ENCODE measurements around the gene KHK.

Gene KHK

DNA sequence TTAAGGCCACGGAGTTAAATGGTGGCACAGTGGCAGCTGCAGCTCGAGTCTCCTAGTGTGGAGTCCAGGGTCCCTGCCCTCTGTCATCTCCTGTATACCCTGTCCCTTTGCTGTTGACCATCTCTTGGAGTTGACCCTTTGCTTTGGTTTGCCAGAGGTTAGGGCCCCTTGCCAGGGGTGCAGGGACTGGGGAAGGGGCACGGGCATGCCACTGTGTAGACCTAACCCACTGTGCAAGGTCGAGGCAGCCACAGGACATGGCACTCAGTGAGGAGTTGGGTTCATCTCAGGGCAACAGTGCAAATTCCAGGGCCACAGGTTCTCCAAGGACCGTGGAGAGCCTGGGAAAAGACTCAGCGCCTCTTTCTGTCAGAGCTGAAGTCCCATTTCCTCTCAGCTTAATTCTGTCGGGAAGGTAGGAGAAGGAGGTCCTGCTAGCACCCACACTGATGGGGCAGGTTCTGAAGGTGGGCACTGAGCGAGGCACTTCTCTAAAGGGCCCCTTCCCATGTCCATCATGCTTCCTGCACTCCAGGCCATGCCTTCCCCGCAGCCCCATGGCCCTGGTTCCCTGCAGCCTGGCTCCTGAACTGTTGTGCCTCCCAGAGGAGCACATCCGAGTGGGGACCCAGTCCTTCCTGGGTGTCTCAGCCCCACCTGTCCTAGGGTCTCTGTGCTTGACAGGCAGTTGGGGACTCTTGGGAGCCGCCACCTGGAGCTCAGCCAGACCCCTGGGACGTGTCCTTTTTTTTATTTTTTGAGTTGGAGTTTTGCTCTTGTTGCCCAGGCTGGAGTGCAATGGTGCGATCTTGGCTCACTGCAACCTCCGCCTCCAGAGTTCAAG lies 2.8 kb downstream of the KHK start:
- Histone ChIP-seq H3K36me3 (replicated peaks) (no peaks in the 10 kb centered on the region; the same call in 1 of the 2 replicates), H3K4me1 (peaks cover 12% of the 10 kb centered on the region), H3K4me3 (no peak overlapping the region), H3K9me3 (no peaks in the 10 kb centered on the region), H3K27me3 (ENCODE audit: low read depth) (no peaks in the 10 kb centered on the region)
- in situ Hi-C loops (cut with MboI; ENCODE audit: low sequenced_read_pairs): no loop called here
- DNase-seq (ENCODE audit: low spot score in 2 of 2): no peak

DNA sequence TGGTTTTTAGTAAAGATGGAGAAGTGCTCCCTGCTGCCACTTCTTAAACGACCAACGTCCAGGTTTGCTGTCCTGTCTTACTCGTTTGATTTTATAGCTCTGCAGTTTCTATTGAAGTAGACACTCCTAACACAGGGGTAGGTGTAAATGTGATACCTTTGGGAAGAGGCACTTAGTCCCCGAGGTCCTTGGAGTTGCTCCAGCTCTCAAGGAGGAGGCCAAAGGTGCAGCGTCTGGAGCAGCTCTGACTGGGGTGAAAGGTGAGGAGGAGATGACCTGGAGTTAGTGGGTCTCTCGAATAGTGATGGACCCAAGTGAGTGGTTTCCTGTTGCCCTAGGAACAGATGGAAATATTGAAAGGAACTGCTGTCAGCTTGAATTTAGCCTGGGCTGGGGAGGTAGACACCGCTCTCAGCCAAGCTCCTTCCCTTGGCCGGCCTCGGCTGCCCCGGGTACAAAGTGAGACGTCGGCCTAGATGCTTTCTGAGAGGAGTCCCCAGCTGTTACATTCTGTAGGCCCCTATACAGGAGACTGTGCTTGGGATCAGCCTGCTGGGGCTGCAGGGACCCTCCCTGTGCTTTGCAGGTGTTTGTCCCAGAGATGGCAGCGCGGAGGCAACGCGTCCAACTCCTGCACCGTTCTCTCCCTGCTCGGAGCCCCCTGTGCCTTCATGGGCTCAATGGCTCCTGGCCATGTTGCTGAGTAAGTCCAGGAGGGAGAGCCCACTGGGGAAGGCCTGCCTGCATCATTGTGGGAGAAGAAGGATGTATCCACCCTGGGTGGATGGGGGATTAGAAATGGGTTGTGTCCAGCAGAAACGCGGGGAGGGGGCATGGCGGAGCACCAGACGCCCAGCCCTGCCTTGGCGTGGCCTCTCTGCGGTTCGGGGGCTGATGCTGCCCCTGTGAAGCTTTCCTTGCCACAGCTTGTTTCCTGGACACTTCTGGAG lies 5.4 kb downstream of the KHK start:
- Histone ChIP-seq H3K4me3 (no peak overlapping the region), H3K36me3 (replicated peaks) (no peaks in the 10 kb centered on the region; the same call in 1 of the 2 replicates), H3K9me3 (no peaks in the 10 kb centered on the region), H3K4me1 (peaks cover 14% of the 10 kb centered on the region), H3K27me3 (ENCODE audit: low read depth) (no peaks in the 10 kb centered on the region)
- in situ Hi-C loops (cut with MboI; ENCODE audit: low sequenced_read_pairs): no loop called here
- no peak for DNase-seq (ENCODE audit: low spot score in 2 of 2)

DNA sequence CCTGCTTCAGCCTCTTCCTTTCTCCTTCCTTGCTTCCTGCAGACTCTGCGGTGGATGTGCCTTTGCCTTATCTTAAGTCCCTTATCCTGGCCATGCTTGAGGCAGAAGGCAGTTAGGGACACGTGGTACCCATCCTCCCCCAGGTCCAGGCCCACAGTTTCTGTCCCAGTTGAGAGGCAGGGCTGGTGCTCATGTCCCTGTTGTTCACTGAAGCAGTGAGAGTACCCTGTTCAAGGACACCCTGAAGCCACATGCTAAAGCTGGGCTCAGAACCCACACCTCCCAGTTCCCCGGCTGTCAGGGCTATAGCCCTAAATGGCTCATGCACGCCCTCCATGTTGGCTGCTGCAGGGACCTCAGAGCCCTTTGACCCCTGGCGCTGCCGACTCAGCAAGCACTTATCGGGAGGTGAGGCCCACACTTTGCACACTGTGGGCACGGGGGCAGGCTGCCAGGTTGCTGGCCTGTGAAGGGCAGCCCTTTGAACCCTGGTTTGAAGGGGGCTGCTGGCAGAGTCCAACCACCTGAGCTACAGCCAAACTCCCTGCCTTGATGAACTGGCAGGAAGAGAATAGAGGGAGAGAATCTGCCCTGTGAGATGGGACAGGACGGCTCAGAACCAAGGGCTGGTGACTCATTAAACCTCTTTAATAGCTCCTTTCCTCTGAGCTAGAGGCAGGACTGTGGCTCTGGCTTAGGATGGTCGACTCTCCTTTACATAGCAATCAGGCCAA lies 6.3 kb downstream of the KHK start:
- Histone ChIP-seq H3K4me1 (peaks cover 7% of the 10 kb centered on the region), H3K9me3 (no peaks in the 10 kb centered on the region), H3K27me3 (ENCODE audit: low read depth) (no peaks in the 10 kb centered on the region), H3K36me3 (replicated peaks) (no peaks in the 10 kb centered on the region), H3K4me3 (no peak overlapping the region)
- DNase-seq (ENCODE audit: low spot score in 2 of 2): no peak
- in situ Hi-C loops (cut with MboI; ENCODE audit: low sequenced_read_pairs): no loop called here

DNA sequence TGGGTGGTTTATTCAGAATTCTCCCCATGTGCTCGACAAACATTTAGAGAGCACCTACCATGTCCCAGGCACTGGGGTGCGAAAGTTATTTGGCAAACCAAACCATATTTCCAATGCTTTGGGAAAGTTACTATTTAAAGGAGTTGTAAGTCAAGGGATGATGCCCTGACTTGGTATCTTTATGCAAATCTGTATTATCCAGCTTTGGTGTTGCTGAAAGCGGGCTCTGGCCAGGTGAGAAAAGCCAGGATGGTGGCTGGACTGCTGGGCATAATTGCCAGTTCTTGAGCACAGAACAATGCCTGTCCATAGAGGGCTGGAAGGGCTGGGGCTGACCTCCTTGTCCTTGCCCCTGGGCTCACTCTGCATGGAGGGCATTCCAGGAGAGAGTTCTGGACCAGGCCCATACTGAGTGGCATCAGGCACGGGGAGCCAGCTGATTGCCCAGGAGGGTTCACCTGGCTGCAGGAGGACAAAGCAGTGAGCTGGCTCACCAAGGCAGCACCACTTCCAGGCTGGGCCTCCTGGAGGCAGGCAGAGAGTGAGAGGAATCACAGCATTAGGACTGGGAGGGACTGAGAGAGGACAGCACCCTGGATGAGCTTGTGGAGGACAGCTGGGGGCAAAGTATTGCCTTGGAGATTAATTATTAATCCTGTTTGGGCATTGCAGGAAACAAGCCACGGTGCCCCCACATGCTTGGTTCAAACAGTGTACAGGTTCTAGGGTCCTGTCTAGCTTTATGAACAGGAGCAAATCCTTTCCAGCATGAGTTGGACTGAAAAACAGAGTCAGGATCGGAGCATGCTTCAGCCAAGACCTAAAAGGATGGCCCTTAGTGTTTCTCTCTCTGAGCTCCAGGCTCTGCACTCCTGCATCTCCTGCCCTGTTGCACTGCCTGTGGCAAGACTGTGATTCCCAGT lies 7.1 kb downstream of the KHK start:
- no peak for DNase-seq (ENCODE audit: low spot score in 2 of 2)

DNA sequence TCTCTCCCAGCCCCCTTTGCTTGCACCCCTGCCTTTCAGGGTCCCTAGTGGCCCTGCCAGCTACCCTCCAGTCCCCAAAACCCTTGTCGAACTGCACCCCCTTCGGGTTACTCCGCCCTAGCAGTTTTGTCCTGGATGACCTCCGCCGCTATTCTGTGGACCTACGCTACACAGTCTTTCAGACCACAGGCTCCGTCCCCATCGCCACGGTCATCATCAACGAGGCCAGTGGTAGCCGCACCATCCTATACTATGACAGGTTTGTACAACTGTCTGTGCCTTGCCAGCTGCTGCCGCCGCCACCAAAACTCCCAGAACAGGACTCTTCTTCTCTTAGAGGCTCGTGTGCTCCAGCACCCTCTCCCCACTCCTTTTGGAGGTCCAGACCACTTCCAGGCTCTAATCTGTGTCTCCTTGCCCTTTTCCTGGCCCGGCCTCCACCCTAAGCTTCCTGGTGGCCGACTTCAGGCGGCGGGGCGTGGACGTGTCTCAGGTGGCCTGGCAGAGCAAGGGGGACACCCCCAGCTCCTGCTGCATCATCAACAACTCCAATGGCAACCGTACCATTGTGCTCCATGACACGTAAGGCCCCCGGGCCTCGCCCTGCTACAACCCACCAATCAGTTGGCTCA lies 7.9 kb downstream of the KHK start:
- H3K27me3 ChIP-seq (ENCODE audit: low read depth): no peaks in the 10 kb centered on the region
- in situ Hi-C loops (cut with MboI; ENCODE audit: low sequenced_read_pairs): no loop called here
- no peaks in the 10 kb centered on the region for H3K36me3 ChIP-seq (replicated peaks)
- 0 out of 2 replicates have a peak, but pooled peaks cover 2% of the 10 kb centered on the region for H3K4me1 ChIP-seq
- H3K4me3 ChIP-seq: no peak overlapping the region
- H3K9me3 ChIP-seq: no peaks in the 10 kb centered on the region
- DNase-seq (ENCODE audit: low spot score in 2 of 2): no peak

More for the DNA sequence above, 7.1 kb downstream of the KHK start:
- Histone ChIP-seq H3K4me1 (0 out of 2 replicates have a peak, but pooled peaks cover 2% of the 10 kb centered on the region), H3K9me3 (no peaks in the 10 kb centered on the region), H3K27me3 (ENCODE audit: low read depth) (no peaks in the 10 kb centered on the region), H3K4me3 (no peak overlapping the region), H3K36me3 (replicated peaks) (no peaks in the 10 kb centered on the region)
- in situ Hi-C loops (cut with MboI; ENCODE audit: low sequenced_read_pairs): no loop called here

DNA sequence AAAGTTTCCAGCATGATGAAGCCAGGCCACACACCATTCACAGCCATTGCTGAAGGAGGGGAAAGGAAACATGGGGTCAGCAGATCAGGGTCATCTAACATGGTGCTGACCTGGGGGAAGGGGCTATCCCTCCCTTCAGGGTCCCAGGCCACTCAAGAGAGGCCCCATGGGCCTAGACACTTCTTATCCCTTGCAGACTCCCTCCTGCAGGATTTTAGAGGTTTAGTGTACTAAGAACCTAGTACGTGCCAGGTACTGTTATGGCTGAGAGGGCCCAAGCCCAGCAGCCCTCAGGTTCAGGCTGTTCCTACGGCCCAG lies 8.8 kb downstream of the KHK start:
- H3K4me1 ChIP-seq: 0 out of 2 replicates have a peak, but pooled peaks cover 2% of the 10 kb centered on the region
- no peaks in the 10 kb centered on the region for H3K27me3 ChIP-seq (ENCODE audit: low read depth)
- H3K9me3 ChIP-seq: no peaks in the 10 kb centered on the region
- in situ Hi-C loops (cut with MboI; ENCODE audit: low sequenced_read_pairs): no loop called here
- DNase-seq (ENCODE audit: low spot score in 2 of 2): no peak
- H3K4me3 ChIP-seq: no peak overlapping the region
- H3K36me3 ChIP-seq (replicated peaks): peaks cover 3% of the 10 kb centered on the region; the same call in 1 of the 2 replicates

DNA sequence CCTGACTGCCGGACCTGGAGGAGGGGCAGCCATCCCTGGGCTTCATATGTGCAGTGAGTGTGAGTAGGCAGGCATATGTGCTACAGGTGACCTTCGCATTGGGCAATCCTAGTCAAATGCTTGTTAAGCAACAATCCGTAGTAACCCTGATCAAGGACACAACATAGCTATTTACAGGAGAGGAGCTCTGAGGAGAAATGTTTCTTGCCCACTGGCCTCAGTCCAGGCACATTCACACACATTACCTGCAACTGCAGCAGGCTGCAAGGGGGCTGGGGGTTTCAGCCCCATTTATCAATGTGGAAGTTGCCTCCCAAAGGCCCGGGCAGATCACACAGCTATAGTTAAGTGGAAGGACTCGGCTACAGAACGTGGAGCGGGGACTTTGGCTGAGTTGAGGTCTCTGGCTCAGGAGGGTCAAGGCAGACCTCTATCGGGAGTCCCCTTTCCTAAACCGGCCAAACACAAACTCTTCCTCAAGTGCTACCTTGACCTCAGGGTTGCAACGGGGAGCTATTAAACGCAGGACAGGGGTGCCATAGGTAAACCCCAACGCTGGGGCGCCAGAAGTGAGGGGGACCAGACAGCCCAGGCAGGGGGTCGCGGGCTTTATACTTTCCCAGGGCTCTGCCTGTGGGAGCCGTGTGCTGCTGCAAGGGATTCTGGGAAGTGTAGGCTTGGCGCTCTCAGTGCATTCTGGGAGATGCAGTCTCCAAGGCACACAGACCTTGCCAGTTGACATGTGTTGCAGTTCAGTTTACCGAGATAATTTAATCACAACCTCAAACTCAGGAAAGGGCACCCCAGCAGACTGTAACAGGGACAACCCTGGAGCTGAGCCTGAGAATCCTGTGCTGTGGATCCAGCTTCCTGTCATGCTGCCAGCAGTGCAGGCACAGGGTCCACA lies 9.4 kb downstream of the KHK start:
- Histone ChIP-seq H3K4me3 (peak overlapping the region; percentile 12), H3K27me3 (ENCODE audit: low read depth) (no peaks in the 10 kb centered on the region), H3K36me3 (replicated peaks) (peaks cover 4% of the 10 kb centered on the region; the same call in 1 of the 2 replicates), H3K4me1 (0 out of 2 replicates have a peak, but pooled peaks cover 2% of the 10 kb centered on the region), H3K9me3 (no peaks in the 10 kb centered on the region)
- in situ Hi-C loops (cut with MboI; ENCODE audit: low sequenced_read_pairs): no loop called here
- peak; percentile 42 to 71 for DNase-seq (ENCODE audit: low spot score in 2 of 2)

DNA sequence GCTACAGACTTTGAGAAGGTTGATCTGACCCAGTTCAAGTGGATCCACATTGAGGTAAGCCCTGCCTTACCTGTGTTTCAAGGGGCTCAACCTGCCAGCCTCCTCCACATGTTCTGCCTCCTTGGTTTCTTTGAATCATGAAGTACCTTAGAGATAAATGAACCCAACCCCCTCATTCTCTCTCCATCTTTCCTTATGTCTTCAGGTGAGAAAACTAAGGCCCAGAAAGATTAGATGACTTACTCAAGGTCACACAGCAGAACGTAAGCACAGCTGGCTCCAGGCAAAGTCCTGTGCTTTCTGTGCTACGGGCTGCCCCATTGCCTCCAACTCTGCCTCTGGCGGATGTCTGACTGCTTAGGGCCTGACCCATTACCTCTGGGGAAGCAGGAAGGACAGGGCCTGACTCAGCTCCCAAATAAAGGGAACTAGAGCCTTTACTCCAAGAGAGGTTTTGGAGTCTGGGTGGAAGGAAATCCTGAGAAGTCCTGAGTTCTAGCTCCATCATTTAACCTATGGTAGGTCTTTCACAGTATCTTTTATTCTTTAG lies 10.3 kb downstream of the KHK start:
- in situ Hi-C loops (cut with MboI; ENCODE audit: low sequenced_read_pairs): no loop called here
- no peaks in the 10 kb centered on the region for H3K9me3 ChIP-seq
- H3K36me3 ChIP-seq (replicated peaks): peaks cover 4% of the 10 kb centered on the region; the same call in 1 of the 2 replicates

DNA sequence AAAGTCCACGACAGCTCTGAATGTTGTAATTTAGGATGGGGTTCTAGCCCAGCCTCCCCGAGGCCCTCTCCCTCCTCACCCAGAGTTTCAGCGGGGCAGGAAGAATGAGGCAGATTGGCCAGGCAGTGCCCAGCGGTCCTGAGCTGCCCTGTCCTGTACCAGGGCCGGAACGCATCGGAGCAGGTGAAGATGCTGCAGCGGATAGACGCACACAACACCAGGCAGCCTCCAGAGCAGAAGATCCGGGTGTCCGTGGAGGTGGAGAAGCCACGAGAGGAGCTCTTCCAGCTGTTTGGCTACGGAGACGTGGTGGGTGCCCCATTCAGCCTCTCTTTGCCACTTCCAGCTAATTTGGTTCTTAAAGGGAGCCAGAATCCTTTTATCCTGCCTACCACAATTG lies 10.8 kb downstream of the KHK start:
- no peaks in the 10 kb centered on the region for H3K27me3 ChIP-seq (ENCODE audit: low read depth)
- no peak overlapping the region for H3K4me3 ChIP-seq
- H3K36me3 ChIP-seq (replicated peaks): peaks cover 4% of the 10 kb centered on the region; the same call in 1 of the 2 replicates
- 0 out of 2 replicates have a peak, but pooled peaks cover 2% of the 10 kb centered on the region for H3K4me1 ChIP-seq
- no peak for DNase-seq (ENCODE audit: low spot score in 2 of 2)
- in situ Hi-C loops (cut with MboI; ENCODE audit: low sequenced_read_pairs): no loop called here
- no peaks in the 10 kb centered on the region for H3K9me3 ChIP-seq

More for the DNA sequence above, 10.3 kb downstream of the KHK start:
- Histone ChIP-seq H3K4me1 (0 out of 2 replicates have a peak, but pooled peaks cover 2% of the 10 kb centered on the region), H3K4me3 (no peak overlapping the region), H3K27me3 (ENCODE audit: low read depth) (no peaks in the 10 kb centered on the region)
- no peak for DNase-seq (ENCODE audit: low spot score in 2 of 2)

DNA sequence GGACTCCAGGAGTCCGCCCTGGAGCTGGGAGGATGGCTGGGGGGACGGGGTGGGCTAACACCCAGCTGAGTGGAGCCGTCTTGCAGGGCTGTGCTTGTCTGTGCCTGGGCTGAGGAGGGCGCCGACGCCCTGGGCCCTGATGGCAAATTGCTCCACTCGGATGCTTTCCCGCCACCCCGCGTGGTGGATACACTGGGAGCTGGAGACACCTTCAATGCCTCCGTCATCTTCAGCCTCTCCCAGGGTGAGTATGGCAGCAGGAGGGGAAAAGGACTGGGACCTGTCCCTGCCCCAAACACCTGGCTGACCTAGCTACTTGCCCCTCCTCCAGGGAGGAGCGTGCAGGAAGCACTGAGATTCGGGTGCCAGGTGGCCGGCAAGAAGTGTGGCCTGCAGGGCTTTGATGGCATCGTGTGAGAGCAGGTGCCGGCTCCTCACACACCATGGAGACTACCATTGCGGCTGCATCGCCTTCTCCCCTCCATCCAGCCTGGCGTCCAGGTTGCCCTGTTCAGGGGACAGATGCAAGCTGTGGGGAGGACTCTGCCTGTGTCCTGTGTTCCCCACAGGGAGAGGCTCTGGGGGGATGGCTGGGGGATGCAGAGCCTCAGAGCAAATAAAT lies 12.9 kb downstream of the KHK start:
- in situ Hi-C loops (cut with MboI; ENCODE audit: low sequenced_read_pairs): no loop called here
- Histone ChIP-seq H3K36me3 (replicated peaks) (peaks cover 4% of the 10 kb centered on the region; the same call in 1 of the 2 replicates), H3K9me3 (no peaks in the 10 kb centered on the region), H3K27me3 (ENCODE audit: low read depth) (no peaks in the 10 kb centered on the region), H3K4me1 (0 out of 2 replicates have a peak, but pooled peaks cover 2% of the 10 kb centered on the region), H3K4me3 (no peak overlapping the region)
- no peak for DNase-seq (ENCODE audit: low spot score in 2 of 2)

DNA sequence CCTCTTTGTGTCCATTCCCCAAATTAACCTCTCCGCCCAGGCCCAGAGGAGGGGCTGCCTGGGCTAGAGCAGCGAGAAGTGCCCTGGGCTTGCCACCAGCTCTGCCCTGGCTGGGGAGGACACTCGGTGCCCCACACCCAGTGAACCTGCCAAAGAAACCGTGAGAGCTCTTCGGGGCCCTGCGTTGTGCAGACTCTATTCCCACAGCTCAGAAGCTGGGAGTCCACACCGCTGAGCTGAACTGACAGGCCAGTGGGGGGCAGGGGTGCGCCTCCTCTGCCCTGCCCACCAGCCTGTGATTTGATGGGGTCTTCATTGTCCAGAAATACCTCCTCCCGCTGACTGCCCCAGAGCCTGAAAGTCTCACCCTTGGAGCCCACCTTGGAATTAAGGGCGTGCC lies 13.5 kb downstream of the KHK start:
- in situ Hi-C loops (cut with MboI; ENCODE audit: low sequenced_read_pairs): loop anchor here (10.0 kb wide), 1 partner anchor 185 kb away; the partner anchor contains the start of gene TRIM54
- Histone ChIP-seq H3K36me3 (replicated peaks) (peaks cover 4% of the 10 kb centered on the region; the same call in 1 of the 2 replicates), H3K27me3 (ENCODE audit: low read depth) (no peaks in the 10 kb centered on the region), H3K4me1 (0 out of 2 replicates have a peak, but pooled peaks cover 2% of the 10 kb centered on the region), H3K9me3 (no peaks in the 10 kb centered on the region), H3K4me3 (no peak overlapping the region)
- DNase-seq (ENCODE audit: low spot score in 2 of 2): no peak
